ENCODE data around the gene ARMC7.
"Not testable (repeated sequence)": the region's sequence is repeated elsewhere in the genome, so short reads cannot be mapped to it uniquely, and the experiment has no call there.

Gene ARMC7

GRCh38 chr17:75130059-75130631 is 20.4 kb downstream of the ARMC7 start:
- no peak for DNase-seq (ENCODE audit: low spot score)

GRCh38 chr17:75130632-75131277 is 21.0 kb downstream of the ARMC7 start:
- DNase-seq (ENCODE audit: low spot score), result peak; percentile 76

- peak; percentile 91 for DNase-seq (ENCODE audit: low spot score)
These were observed 21.7 kb downstream of the ARMC7 start, which contains the start of gene NT5C for GRCh38 chr17:75131278-75132017. TSS of gene NT5C (minus strand) at chr17:75131742. CDS start at chr17:75131707, 35 bp downstream.

GRCh38 chr17:75132018-75133000 is 22.5 kb downstream of the ARMC7 start:
- DNase-seq (ENCODE audit: low spot score), result not testable (repeated sequence)

GRCh38 chr17:75133001-75133400 is 23.2 kb downstream of the ARMC7 start:
- no peak for DNase-seq (ENCODE audit: low spot score)

- DNase-seq (ENCODE audit: low spot score), result not testable (repeated sequence)
These were observed 24.0 kb downstream of the ARMC7 start for GRCh38 chr17:75133607-75134347.

- DNase-seq (ENCODE audit: low spot score), result no peak
These were observed 25.7 kb downstream of the ARMC7 start for GRCh38 chr17:75135452-75135851.

- DNase-seq (ENCODE audit: low spot score), result no peak
These were observed 26.2 kb downstream of the ARMC7 start for GRCh38 chr17:75135946-75136345.

- DNase-seq (ENCODE audit: low spot score), result not testable (repeated sequence)
These were observed 28.0 kb downstream of the ARMC7 start for GRCh38 chr17:75137762-75138161.

GRCh38 chr17:75138519-75138918 is 28.8 kb downstream of the ARMC7 start:
- DNase-seq (ENCODE audit: low spot score), result no peak

- no peak for DNase-seq (ENCODE audit: low spot score)
These were observed 32.6 kb downstream of the ARMC7 start for GRCh38 chr17:75142236-75142971.

GRCh38 chr17:75144816-75145512 is 35.2 kb downstream of the ARMC7 start:
- no peak for DNase-seq (ENCODE audit: low spot score)

GRCh38 chr17:75146592-75146991 is 36.8 kb downstream of the ARMC7 start:
- DNase-seq (ENCODE audit: low spot score), result no peak

- DNase-seq (ENCODE audit: low spot score), result no peak
These were observed 38.2 kb downstream of the ARMC7 start for GRCh38 chr17:75147878-75148546.

GRCh38 chr17:75151930-75152329 is 42.2 kb downstream of the ARMC7 start:
- no peak for DNase-seq (ENCODE audit: low spot score)

GRCh38 chr17:75152523-75152921 is 42.8 kb downstream of the ARMC7 start:
- no peak for DNase-seq (ENCODE audit: low spot score)

- DNase-seq (ENCODE audit: low spot score), result no peak
These were observed 43.4 kb downstream of the ARMC7 start for GRCh38 chr17:75152922-75153779.

- no peak for DNase-seq (ENCODE audit: low spot score)
These were observed 44.0 kb downstream of the ARMC7 start for GRCh38 chr17:75153780-75154194.

All from left forelimb (tissue), 1 donor.